SK-N-SH treated with all-trans-retinoic acid at 6 μM for 48 hours (cell line): ENCODE data around the gene TRABD2A.

Experiments used
- ATAC-seq: fragments of 200-7000 bp; cut with Tn5 transposase; 3 replicates; pipeline ENCODE4 v1.9.1; 2020; ENCODE audit warnings: mild to moderate bottlenecking, moderate library complexity
- BACH2 ChIP-seq: fragments of 250-450 bp; sonication (Bioruptor Pico); IDR thresholded peaks from 2 replicates; pipeline ENCODE4 v1.9.0; 2021; ENCODE audit warnings: mild to moderate bottlenecking, borderline replicate concordance
- CREB5 ChIP-seq: fragments of 250-450 bp; sonication (Bioruptor Pico); IDR thresholded peaks from 2 replicates; pipeline ENCODE4 v1.5.1; 2020; ENCODE audit warnings: low read depth, mild to moderate bottlenecking, moderate library complexity
- CSRNP3 ChIP-seq: fragments of 250-450 bp; sonication (Bioruptor Pico); IDR thresholded peaks from 2 replicates; pipeline ENCODE4 v1.5.1; 2021; ENCODE audit warnings: mild to moderate bottlenecking, moderate library complexity
- ESRRG ChIP-seq: fragments of 250-450 bp; sonication (Bioruptor Pico); IDR thresholded peaks from 2 replicates; pipeline ENCODE4 v1.6.1; 2021; ENCODE audit warnings: mild to moderate bottlenecking
- GLIS3 ChIP-seq: fragments of 250-450 bp; sonication (Bioruptor Pico); IDR thresholded peaks from 2 replicates; pipeline ENCODE4 v1.5.0; 2020; ENCODE audit warnings: mild to moderate bottlenecking, moderate library complexity
- OSR1 ChIP-seq: fragments of 250-450 bp; sonication (Bioruptor Pico); IDR thresholded peaks from 2 replicates; pipeline ENCODE4 v1.8.0; 2022; ENCODE audit warnings: moderate library complexity, mild to moderate bottlenecking, inconsistent platforms
- PATZ1 ChIP-seq: fragments of 250-450 bp; sonication (Bioruptor Pico); IDR thresholded peaks from 2 replicates; pipeline ENCODE4 v1.8.0; 2020; ENCODE audit warnings: mild to moderate bottlenecking, moderate library complexity, borderline replicate concordance
- POU6F1 ChIP-seq: fragments of 250-450 bp; sonication (Bioruptor Pico); IDR thresholded peaks from 2 replicates; pipeline ENCODE4 v1.8.0; 2021; ENCODE audit warnings: low read depth, mild to moderate bottlenecking, moderate library complexity, borderline replicate concordance
- PPARA ChIP-seq: fragments of 250-450 bp; sonication (Bioruptor Pico); IDR thresholded peaks from 2 replicates; pipeline ENCODE4 v1.5.0; 2020; ENCODE audit warnings: mild to moderate bottlenecking, borderline replicate concordance
- RARB ChIP-seq: fragments of 250-450 bp; sonication (Bioruptor Pico); IDR thresholded peaks from 2 replicates; pipeline ENCODE4 v1.8.0; 2021; ENCODE audit warnings: mild to moderate bottlenecking, moderate library complexity
- SNAI2 ChIP-seq: fragments of 250-450 bp; sonication (Bioruptor Pico); IDR thresholded peaks from 2 replicates; pipeline ENCODE4 v1.5.0; 2020; ENCODE audit warnings: mild to moderate bottlenecking, moderate library complexity
- TCF4 ChIP-seq: fragments of 250-450 bp; sonication (Bioruptor Pico); IDR thresholded peaks from 2 replicates; pipeline ENCODE4 v1.8.0; 2021; ENCODE audit warnings: mild to moderate bottlenecking, moderate library complexity, borderline replicate concordance
- TOX ChIP-seq: fragments of 250-450 bp; sonication (Bioruptor Pico); IDR thresholded peaks from 2 replicates; pipeline ENCODE4 v1.8.0; 2021; ENCODE audit warnings: mild to moderate bottlenecking, moderate library complexity, borderline replicate concordance
- TSHZ2 ChIP-seq: fragments of 250-450 bp; sonication (Bioruptor Pico); IDR thresholded peaks from 2 replicates; pipeline ENCODE4 v1.5.0; 2020; ENCODE audit warnings: mild to moderate bottlenecking, moderate library complexity
- ZC3H10 ChIP-seq: fragments of 250-450 bp; sonication (Bioruptor Pico); IDR thresholded peaks from 2 replicates; pipeline ENCODE4 v1.5.1; 2021; ENCODE audit warnings: mild to moderate bottlenecking, moderate library complexity
- ZFP3 ChIP-seq: fragments of 250-450 bp; sonication (Bioruptor Pico); IDR thresholded peaks from 2 replicates; pipeline ENCODE4 v1.5.0; 2020; ENCODE audit warnings: mild to moderate bottlenecking, moderate library complexity
- ZFP30 ChIP-seq: fragments of 450-650 bp; formaldehyde crosslinking; IDR thresholded peaks from 2 replicates; pipeline ENCODE4 v1.5.0; 2022; ENCODE audit warnings: mild to moderate bottlenecking, moderate library complexity
- ZNF565 ChIP-seq: fragments of 450-650 bp; formaldehyde crosslinking; conservative IDR thresholded peaks from 2 replicates; pipeline ENCODE4 v1.5.0; 2020; ENCODE audit warnings: low read depth, mild to moderate bottlenecking, moderate library complexity
- ZNF70 ChIP-seq: fragments of 450-650 bp; formaldehyde crosslinking; IDR thresholded peaks from 2 replicates; pipeline ENCODE4 v1.5.0; 2020; ENCODE audit warnings: mild to moderate bottlenecking, moderate library complexity
- ZNF8 ChIP-seq: fragments of 450-650 bp; formaldehyde crosslinking; IDR thresholded peaks from 2 replicates; pipeline ENCODE4 v1.5.0; 2020; ENCODE audit warnings: mild to moderate bottlenecking, moderate library complexity

The TRABD2A gene

GRCh38 chr2:84914334-84914733, 33.5 kb upstream of the TRABD2A start:
- TF ChIP-seq ZFP3 (CRISPR knock-in tag) = no peak
- TF ChIP-seq ZNF70 = no peak
- no peak for TF ChIP-seq CREB5 (CRISPR knock-in tag)
- no peak for TF ChIP-seq ZC3H10 (CRISPR knock-in tag)
- no peak for TF ChIP-seq ESRRG (CRISPR knock-in tag)
- TF ChIP-seq BACH2 = no peak
- no peak for TF ChIP-seq PATZ1 (CRISPR knock-in tag)
- no peak for TF ChIP-seq OSR1
- TF ChIP-seq ZFP30 = no peak
- TF ChIP-seq TOX (CRISPR knock-in tag) = no peak

GRCh38 chr2:84912984-84913383, 32.1 kb upstream of the TRABD2A start:
- no peak for ATAC-seq

More at GRCh38 chr2:84914334-84914733, 33.5 kb upstream of the TRABD2A start:
- no peak for ATAC-seq

GRCh38 chr2:84911135-84911678, 30.3 kb upstream of the TRABD2A start:
- no peak for ATAC-seq

More at GRCh38 chr2:84912984-84913383, 32.1 kb upstream of the TRABD2A start:
- TF ChIP-seq ZFP30 (no peak), OSR1 (no peak), RARB (CRISPR knock-in tag) (no peak), TCF4 (CRISPR knock-in tag) (no peak), POU6F1 (CRISPR knock-in tag) (no peak), ZNF565 (CRISPR knock-in tag) (no peak), ZFP3 (CRISPR knock-in tag) (no peak)

More at GRCh38 chr2:84911135-84911678, 30.3 kb upstream of the TRABD2A start:
- TF ChIP-seq ZC3H10 (CRISPR knock-in tag) = no peak
- TF ChIP-seq OSR1 = no peak
- TF ChIP-seq TCF4 (CRISPR knock-in tag) = no peak
- no peak for TF ChIP-seq POU6F1 (CRISPR knock-in tag)
- TF ChIP-seq TSHZ2 (CRISPR knock-in tag) = no peak
- TF ChIP-seq ZNF8 (CRISPR knock-in tag) = no peak
- TF ChIP-seq CSRNP3 (CRISPR knock-in tag) = no peak
- no peak for TF ChIP-seq ZFP30
- no peak for TF ChIP-seq SNAI2 (CRISPR knock-in tag)
- TF ChIP-seq RARB (CRISPR knock-in tag) = no peak
- no peak for TF ChIP-seq PATZ1 (CRISPR knock-in tag)
- no peak for TF ChIP-seq PPARA (CRISPR knock-in tag)
- no peak for TF ChIP-seq ESRRG (CRISPR knock-in tag)
- no peak for TF ChIP-seq GLIS3 (CRISPR knock-in tag)
- TF ChIP-seq ZNF565 (CRISPR knock-in tag) = no peak
